ENCODE data around the gene KCNMB2. TPM values are rescaled to one million over a fixed set of nuclear protein-coding genes. Genes with fewer than 3 reads are reported as not detected.

KCNMB2 gene
- total RNA-seq, 4 donors from 2014 or later: 0.82 TPM; not detected in 3

DNA sequence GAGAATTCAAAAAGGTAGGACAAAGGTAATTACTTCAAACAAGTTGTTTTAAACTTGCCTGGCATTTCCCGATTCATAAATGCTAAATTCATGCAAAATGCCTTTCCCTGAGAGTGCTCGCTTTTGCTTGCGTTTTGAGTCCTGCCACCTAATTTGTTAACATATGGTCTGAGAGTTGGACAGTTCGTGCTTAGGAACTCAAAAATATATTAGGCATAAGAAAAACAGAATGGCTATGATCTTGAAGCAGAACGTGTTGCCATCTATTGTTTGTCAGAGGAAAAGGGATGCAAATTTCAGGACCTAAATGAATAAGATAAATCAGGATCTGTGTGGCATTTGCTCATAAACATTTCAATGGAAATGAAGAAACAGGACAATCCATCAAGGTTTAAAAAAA lies 339.6 kb downstream of the KCNMB2 start:
- no peaks in the 10 kb centered on the region for H3K9me3 ChIP-seq
- in situ Hi-C loops (cut with MboI; ENCODE audit: low pct_ligation_motif_present in 1 of 4, low pct_unique_long_range_greater_than_20kb in 1 of 4, low sequenced_read_pairs in 3 of 4): no loop called here
- no peaks in the 10 kb centered on the region for H3K27me3 ChIP-seq
- H3K36me3 ChIP-seq: no peaks in the 10 kb centered on the region
- no peaks in the 10 kb centered on the region for H3K4me1 ChIP-seq
- no peak for DNase-seq
- TF ChIP-seq POLR2AphosphoS5 (IDR thresholded peaks at IDR 0.05) (no peak), EP300 (IDR thresholded peaks at IDR 0.05; ENCODE audit: low read depth) (no peak), POLR2A (IDR thresholded peaks at IDR 0.05) (no peak), CTCF (IDR thresholded peaks at IDR 0.05) (no peak)
- H3K4me3 ChIP-seq: no peak overlapping the region
- WGBS, 2 donors (ENCODE audit: low coverage in 1 of 2): 61 to 72% methylated on average over 5 of the region's 5 CpGs
- H3K27ac ChIP-seq: no peak overlapping the region
- intact Hi-C loops (cut with DNase I; ENCODE audit: low total_unique reads): no loop called here

- in situ Hi-C loops (cut with MboI; ENCODE audit: low pct_ligation_motif_present in 1 of 4, low pct_unique_long_range_greater_than_20kb in 1 of 4, low sequenced_read_pairs in 3 of 4): no loop called here
- Histone ChIP-seq H3K4me1 (no peaks in the 10 kb centered on the region), H3K27ac (no peak overlapping the region), H3K27me3 (no peaks in the 10 kb centered on the region), H3K36me3 (no peaks in the 10 kb centered on the region), H3K4me3 (no peak overlapping the region), H3K9me3 (no peaks in the 10 kb centered on the region)
- DNase-seq: no peak
- intact Hi-C loops (cut with DNase I; ENCODE audit: low total_unique reads): no loop called here
- TF ChIP-seq POLR2A (IDR thresholded peaks at IDR 0.05): no peak
- TF ChIP-seq CTCF (IDR thresholded peaks at IDR 0.05): no peak
- TF ChIP-seq EP300 (IDR thresholded peaks at IDR 0.05; ENCODE audit: low read depth): no peak
- no peak for TF ChIP-seq POLR2AphosphoS5 (IDR thresholded peaks at IDR 0.05)
- WGBS, 2 donors (ENCODE audit: low coverage in 1 of 2): 38 to 41% methylated on average over 1 of the region's 1 CpG
Measured at GRCh38 chr3:178880274-178880673, 344.0 kb downstream of the KCNMB2 start.

Data from transverse colon (tissue), 4 donors.